GM11168 (cell line): ENCODE data around the gene ALOX5.

Source experiments
- in situ Hi-C: fragments of 300-500 bp; cut with MboI; formaldehyde crosslinking; loops from one replicate; pipeline ENCODE4 v1.12.0; 2022; ENCODE audit warnings: low sequenced_read_pairs; ENCODE audit not compliant: unreplicated experiment

The ALOX5 gene

DNA sequence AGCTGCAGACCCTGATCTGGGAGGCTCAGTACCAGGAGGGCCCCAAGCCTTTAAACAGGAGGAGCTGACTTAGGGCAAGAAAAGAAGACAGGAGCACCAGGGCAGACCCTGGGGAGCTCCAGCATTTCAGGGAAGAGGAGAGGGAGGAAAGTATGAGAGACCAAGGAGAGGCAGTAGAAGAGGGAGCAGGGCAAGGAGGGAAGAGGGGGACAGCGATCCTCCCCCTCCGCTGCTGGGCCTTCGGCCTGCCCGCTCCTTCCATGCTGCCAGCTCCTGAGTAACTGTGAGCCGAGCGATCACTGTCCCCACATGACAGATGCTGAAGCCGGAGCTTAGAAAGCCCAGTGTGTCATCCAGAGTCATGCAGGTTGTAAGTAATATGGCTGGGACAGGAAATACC, 65.9 kb downstream of the ALOX5 start:
- in situ Hi-C loops: loop anchor here (10.0 kb wide), 1 partner anchor 185 kb away; no protein-coding TSS in a partner anchor

DNA sequence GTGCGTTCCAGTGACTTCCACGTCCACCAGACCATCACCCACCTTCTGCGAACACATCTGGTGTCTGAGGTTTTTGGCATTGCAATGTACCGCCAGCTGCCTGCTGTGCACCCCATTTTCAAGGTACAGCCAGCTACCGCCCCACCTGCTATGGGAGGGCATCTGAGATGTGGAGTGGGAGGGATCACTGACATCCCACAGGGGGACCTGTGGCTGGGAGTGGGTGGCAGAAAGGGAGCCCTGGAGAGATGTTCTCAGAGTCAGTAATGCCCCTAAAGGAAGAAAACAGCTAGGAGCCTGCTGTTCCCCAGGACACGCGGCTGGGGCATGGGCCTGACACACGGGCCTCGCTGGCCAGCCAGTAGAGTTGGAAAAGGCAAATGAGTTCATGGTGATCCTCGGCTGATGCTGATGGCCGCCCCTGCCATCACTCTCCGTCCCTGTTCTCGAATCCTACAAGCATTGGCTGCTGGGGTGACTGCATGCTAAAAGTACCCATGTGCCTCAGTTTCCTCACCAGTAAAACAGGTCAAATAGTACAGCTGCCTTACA, 66.6 kb downstream of the ALOX5 start:
- in situ Hi-C loops: loop anchor here (10.0 kb wide), 1 partner anchor 186 kb away; no protein-coding TSS in a partner anchor

DNA sequence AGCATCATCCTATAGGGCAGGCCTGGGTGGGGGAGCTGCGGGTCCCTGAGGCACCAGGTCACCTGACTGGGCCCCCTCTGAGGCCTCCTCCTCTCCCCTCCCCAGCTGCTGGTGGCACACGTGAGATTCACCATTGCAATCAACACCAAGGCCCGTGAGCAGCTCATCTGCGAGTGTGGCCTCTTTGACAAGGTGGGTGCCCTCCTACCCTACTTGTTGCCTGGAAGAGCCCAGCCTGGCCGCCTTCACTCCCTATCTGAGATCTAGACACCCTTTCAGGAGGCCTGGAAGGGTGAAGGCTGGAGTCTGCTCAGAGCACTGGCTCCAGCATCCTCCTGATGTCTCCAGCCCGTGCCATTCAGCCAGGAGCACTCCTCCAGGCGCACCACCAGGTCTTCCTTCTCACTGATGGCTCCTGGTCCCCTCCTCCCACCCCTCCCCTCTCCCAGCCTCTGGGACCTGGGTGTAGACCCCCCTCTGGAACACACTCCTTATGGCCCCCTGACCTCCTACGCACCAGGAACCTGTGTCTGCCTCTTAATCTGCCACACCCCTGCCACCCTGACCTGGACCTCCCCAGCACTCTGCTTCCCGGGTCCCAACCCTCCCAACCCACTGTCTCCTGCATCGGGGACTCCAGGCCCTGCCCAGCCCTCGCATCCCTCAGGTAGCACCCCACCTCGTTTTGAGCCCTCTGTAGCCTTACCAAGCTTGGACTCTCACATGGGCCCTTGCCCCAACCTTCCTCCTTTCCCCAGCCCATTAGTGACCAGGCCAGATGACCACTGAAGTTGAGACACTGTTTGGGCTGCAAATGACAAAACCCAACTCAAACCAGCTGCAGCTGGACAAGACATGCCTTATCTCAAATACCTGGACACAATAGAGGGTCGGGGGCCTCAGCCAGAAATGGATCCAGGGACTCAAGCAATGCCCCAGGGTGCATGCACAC, 67.5 kb downstream of the ALOX5 start:
- in situ Hi-C loops: loop anchor here (10.0 kb wide), 1 partner anchor 187 kb away; no protein-coding TSS in a partner anchor

GRCh38 chr10:45442251-45442650, 68.2 kb downstream of the ALOX5 start:
- in situ Hi-C loops: loop anchor here (10.0 kb wide), 1 partner anchor 187 kb away; no protein-coding TSS in a partner anchor

GRCh38 chr10:45442662-45443061, 68.6 kb downstream of the ALOX5 start:
- in situ Hi-C loops: loop anchor here (10.0 kb wide), 1 partner anchor 188 kb away; no protein-coding TSS in a partner anchor

- in situ Hi-C loops: loop anchor here (10.0 kb wide), 1 partner anchor 189 kb away; no protein-coding TSS in a partner anchor
Measured at GRCh38 chr10:45443101-45444009, 69.3 kb downstream of the ALOX5 start.

- in situ Hi-C loops: loop anchor here (10.0 kb wide), 1 partner anchor 189 kb away; no protein-coding TSS in a partner anchor
Measured at GRCh38 chr10:45444022-45444421, 70.0 kb downstream of the ALOX5 start.

DNA sequence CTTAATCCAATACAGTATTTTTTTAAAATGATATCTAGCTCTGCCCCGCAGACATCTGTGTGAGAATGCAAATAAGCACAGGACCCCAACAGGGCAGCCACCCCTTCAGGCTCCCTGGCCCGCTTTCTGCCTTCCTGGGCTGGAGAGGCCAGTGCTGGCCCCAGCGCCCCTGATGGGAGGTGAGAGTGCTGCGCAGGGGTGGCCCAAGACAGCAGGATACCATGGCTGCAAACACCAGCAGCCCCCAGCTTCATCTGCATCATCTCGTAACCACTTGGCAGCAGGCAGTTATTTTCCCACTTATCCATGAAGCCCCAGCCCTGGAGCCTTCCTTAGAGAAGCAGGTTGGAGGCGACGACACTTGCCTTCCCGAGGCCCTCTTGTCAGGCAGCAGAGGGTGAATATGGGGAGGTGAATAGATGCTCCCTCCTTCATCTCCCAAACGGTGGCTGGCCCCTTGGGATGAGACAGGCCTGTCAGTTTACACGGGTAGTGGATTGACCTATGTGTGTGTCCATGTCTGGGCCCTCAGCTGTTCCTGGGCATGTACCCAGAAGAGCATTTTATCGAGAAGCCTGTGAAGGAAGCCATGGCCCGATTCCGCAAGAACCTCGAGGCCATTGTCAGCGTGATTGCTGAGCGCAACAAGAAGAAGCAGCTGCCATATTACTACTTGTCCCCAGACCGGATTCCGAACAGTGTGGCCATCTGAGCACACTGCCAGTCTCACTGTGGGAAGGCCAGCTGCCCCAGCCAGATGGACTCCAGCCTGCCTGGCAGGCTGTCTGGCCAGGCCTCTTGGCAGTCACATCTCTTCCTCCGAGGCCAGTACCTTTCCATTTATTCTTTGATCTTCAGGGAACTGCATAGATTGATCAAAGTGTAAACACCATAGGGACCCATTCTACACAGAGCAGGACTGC, 71.2 kb downstream of the ALOX5 start:
- in situ Hi-C loops: loop anchor here (10.0 kb wide), 1 partner anchor 190 kb away; no protein-coding TSS in a partner anchor

GRCh38 chr10:45446858-45447257, 72.8 kb downstream of the ALOX5 start:
- in situ Hi-C loops: loop anchor here (10.0 kb wide), 1 partner anchor 192 kb away; no protein-coding TSS in a partner anchor

- in situ Hi-C loops: loop anchor here (10.0 kb wide), 1 partner anchor 193 kb away; no protein-coding TSS in a partner anchor
Measured at GRCh38 chr10:45447416-45447815, 73.4 kb downstream of the ALOX5 start.

GRCh38 chr10:45450866-45451265, 76.8 kb downstream of the ALOX5 start:
- in situ Hi-C loops: no loop called here

DNA sequence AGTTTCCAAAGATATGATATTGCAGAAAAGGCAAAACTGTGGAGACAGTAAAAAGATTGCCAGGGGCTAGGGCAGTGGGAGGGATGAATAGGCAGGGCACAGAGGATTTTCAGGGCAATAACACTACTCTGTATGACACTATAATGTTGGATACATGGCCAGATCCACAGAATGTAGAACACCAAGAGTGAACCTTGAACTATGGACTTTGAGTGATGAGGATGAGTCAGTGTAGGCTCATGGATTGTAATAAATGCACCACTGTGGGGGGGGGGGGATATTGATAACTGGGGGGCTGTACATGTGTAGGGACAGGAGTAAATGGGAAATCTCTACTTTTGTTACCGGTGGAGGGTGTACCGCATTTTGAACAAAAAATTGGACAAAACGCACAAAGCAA, 77.4 kb downstream of the ALOX5 start:
- in situ Hi-C loops: no loop called here

DNA sequence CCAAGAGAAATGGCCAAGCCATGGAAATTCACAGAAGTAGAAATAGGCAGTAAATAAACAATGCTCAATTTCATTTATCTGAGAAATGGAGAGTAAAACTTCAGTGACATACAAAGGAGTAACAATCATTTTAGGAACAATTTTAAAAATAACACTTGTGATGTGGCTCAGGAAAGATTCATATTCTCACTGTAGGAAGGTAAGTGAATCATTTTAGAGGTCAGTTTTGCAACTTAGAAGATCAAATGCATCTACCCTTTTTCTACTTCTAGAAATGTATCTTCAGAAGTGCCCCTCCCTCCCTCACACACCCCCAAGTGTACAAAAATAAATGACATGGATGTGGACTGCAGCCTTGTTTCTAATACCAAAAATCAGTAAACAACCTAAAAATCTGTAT, 78.3 kb downstream of the ALOX5 start:
- in situ Hi-C loops: no loop called here

GRCh38 chr10:45452743-45453452, 78.9 kb downstream of the ALOX5 start:
- in situ Hi-C loops: no loop called here

- in situ Hi-C loops: no loop called here
Measured at GRCh38 chr10:45453639-45454255, 79.7 kb downstream of the ALOX5 start.

DNA sequence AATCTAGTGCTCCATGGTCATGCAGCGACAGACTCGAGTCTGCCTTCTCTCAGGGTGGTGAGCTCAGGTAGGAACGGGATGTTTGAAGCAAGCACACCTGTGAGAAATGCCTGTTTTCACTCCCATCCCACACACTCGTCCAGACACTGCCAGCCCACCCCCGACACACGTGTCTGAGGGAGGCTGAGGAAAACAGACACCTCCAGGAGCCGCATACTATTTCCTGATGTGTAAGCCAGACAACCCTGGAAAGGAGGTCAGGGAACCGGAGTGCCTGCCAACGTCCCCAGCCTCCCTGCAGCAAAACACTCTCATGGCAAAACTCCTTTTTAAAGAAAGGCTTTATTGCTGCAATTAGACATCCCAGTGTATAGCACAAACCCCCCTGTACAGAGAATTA, 80.2 kb downstream of the ALOX5 start:
- in situ Hi-C loops: no loop called here

DNA sequence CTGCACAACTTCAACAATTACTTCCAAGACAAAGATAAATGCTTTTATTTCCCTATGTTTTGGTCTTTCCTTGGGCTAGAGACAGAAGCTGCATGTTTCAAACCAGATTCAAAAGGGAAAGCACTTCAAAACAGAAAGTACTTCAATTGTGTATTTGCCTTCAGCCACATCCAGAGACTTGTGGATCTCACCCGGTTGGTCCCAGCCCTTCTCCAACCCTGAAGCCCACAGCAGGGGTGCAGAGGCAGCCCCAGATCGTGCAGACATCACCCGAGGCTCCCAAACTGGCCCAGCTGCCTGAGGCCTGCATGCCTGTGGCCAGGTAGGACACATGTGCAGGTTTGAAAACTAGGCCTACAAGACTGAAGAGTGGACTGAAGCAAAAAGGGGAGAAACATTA, 80.8 kb downstream of the ALOX5 start:
- in situ Hi-C loops: no loop called here

GRCh38 chr10:45456233-45456632, 82.2 kb downstream of the ALOX5 start:
- in situ Hi-C loops: no loop called here
